Measurements from ENCODE around the gene ADGRV1.

- no peak for TF ChIP-seq HNRNPUL1 (IDR thresholded peaks at IDR 0.05; ENCODE audit: low read length)
- no peak for TF ChIP-seq ZC3H4 (CRISPR knock-in tag; IDR thresholded peaks at IDR 0.05; ENCODE audit: borderline replicate concordance)
- TF ChIP-seq, protein P1, sequence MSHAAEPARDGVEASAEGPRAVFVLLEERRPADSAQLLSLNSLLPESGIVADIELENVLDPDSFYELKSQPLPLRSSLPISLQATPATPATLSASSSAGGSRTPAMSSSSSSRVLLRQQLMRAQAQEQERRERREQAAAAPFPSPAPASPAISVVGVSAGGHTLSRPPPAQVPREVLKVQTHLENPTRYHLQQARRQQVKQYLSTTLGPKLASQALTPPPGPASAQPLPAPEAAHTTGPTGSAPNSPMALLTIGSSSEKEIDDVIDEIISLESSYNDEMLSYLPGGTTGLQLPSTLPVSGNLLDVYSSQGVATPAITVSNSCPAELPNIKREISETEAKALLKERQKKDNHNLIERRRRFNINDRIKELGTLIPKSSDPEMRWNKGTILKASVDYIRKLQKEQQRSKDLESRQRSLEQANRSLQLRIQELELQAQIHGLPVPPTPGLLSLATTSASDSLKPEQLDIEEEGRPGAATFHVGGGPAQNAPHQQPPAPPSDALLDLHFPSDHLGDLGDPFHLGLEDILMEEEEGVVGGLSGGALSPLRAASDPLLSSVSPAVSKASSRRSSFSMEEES (CRISPR knock-in tag; IDR thresholded peaks at IDR 0.05), result no peak
- no peak for TF ChIP-seq BRCA1 (IDR thresholded peaks at IDR 0.05)
- no peak for TF ChIP-seq BRCA1 (CRISPR knock-in tag; IDR thresholded peaks at IDR 0.05)
- TF ChIP-seq ETV5 (CRISPR knock-in tag; IDR thresholded peaks at IDR 0.05; ENCODE audit: low read depth), result no peak
- no peak for TF ChIP-seq TAF1 (IDR thresholded peaks at IDR 0.05; ENCODE audit: control insufficient read depth, extremely low read depth, insufficient read depth, low read length, severe bottlenecking)
- TF ChIP-seq L3MBTL2 (IDR thresholded peaks at IDR 0.05), result no peak
- TF ChIP-seq ZNF766 (CRISPR knock-in tag; conservative IDR thresholded peaks at IDR 0.05), result no peak
- no peak for TF ChIP-seq EGR1 (conservative IDR thresholded peaks at IDR 0.05)
- no peak for TF ChIP-seq ZNF217 (CRISPR knock-in tag; IDR thresholded peaks at IDR 0.05)
Observed at GRCh38 chr5:91180506-91180905, 621.9 kb downstream of the ADGRV1 start.

Measured in K562 (cell line).